Gastrocnemius medialis (tissue), 4 donors: ENCODE measurements around the gene VDAC1.

ENCODE experiments used
- POLR2A ChIP-seq, 2 donors: fragments of 450-650 bp; IDR thresholded peaks; one replicate each; pipeline ENCODE4 v1.6.1; 2017; ENCODE audit warnings: antibody characterized with exemption in 2 of 2, mild to moderate bottlenecking in 2 of 2, moderate library complexity in 2 of 2
- TF ChIP-seq, protein P1 (sequence below), 5 experiments: fragments of 450-650 bp in 3 of 5; fragments of 200-600 bp in 2 of 5; sonication (generic) in 2 of 5; IDR thresholded peaks in 4 of 5; conservative IDR thresholded peaks in 1 of 5; 1 replicate in 4 of 5; 2 replicates in 1 of 5; pipeline ENCODE4 v1.5.1; 2016 to 2019; ENCODE audit warnings: antibody characterized with exemption in 5 of 5, mild to moderate bottlenecking in 3 of 5, moderate library complexity in 3 of 5

DNA sequence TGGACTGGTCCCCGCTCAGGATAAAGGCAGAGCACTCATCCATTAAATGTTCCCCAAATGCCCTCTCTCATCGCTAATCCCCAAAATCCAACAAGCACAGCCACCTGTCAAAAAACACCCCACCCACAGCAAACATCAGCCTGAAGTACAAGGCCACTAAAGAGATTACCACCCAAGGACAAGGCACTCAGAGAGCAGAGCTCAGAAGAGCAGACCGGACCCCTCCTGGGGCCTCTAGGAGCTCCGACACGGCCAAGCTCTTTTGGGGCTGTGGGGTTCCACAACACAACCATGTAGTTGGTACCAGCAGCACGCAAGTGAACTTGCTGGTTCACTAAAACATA is 9.8 kb downstream of the VDAC1 start:
- TF ChIP-seq POLR2A (IDR thresholded peaks at IDR 0.05): no peak
- TF ChIP-seq, protein P1, sequence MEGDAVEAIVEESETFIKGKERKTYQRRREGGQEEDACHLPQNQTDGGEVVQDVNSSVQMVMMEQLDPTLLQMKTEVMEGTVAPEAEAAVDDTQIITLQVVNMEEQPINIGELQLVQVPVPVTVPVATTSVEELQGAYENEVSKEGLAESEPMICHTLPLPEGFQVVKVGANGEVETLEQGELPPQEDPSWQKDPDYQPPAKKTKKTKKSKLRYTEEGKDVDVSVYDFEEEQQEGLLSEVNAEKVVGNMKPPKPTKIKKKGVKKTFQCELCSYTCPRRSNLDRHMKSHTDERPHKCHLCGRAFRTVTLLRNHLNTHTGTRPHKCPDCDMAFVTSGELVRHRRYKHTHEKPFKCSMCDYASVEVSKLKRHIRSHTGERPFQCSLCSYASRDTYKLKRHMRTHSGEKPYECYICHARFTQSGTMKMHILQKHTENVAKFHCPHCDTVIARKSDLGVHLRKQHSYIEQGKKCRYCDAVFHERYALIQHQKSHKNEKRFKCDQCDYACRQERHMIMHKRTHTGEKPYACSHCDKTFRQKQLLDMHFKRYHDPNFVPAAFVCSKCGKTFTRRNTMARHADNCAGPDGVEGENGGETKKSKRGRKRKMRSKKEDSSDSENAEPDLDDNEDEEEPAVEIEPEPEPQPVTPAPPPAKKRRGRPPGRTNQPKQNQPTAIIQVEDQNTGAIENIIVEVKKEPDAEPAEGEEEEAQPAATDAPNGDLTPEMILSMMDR (IDR thresholded peaks at IDR 0.05 in 4 of 5, conservative IDR thresholded peaks at IDR 0.05 in 1 of 5): no peak
